GM19023 (cell line): ENCODE measurements around the gene SLC39A11.

Experiments used
- ATAC-seq: cut with Tn5 transposase; IDR thresholded peaks from one replicate; pipeline ENCODE4 v1.9.1; 2021; ENCODE audit warnings: mild to moderate bottlenecking, moderate library complexity; ENCODE audit not compliant: unreplicated experiment

The SLC39A11 gene

GRCh38 chr17:72702136-72702735 is 390.3 kb downstream of the SLC39A11 start:
- ATAC-seq: no peak

- no peak for ATAC-seq
Measured at GRCh38 chr17:72700226-72700625, 392.3 kb downstream of the SLC39A11 start.

GRCh38 chr17:72699545-72699944 is 392.9 kb downstream of the SLC39A11 start:
- no peak for ATAC-seq

GRCh38 chr17:72697602-72698146 is 394.8 kb downstream of the SLC39A11 start:
- no peak for ATAC-seq

- no peak for ATAC-seq
Measured at GRCh38 chr17:72696721-72697120, 395.8 kb downstream of the SLC39A11 start.

GRCh38 chr17:72696156-72696555 is 396.3 kb downstream of the SLC39A11 start:
- ATAC-seq: no peak

GRCh38 chr17:72693956-72694355 is 398.5 kb downstream of the SLC39A11 start:
- no peak for ATAC-seq

- no peak for ATAC-seq
Measured at GRCh38 chr17:72693151-72693878, 399.2 kb downstream of the SLC39A11 start.

GRCh38 chr17:72692676-72693075 is 399.8 kb downstream of the SLC39A11 start:
- no peak for ATAC-seq

- ATAC-seq: no peak
Measured at GRCh38 chr17:72691586-72691985, 400.9 kb downstream of the SLC39A11 start.

- ATAC-seq: no peak
Measured at GRCh38 chr17:72691017-72691416, 401.5 kb downstream of the SLC39A11 start.

- ATAC-seq: no peak
Measured at GRCh38 chr17:72687886-72688285, 404.6 kb downstream of the SLC39A11 start.

GRCh38 chr17:72684405-72685020 is 408.0 kb downstream of the SLC39A11 start:
- ATAC-seq: no peak

- no peak for ATAC-seq
Measured at GRCh38 chr17:72683506-72684404, 408.7 kb downstream of the SLC39A11 start.

GRCh38 chr17:72682605-72683004 is 409.9 kb downstream of the SLC39A11 start:
- no peak for ATAC-seq

- ATAC-seq: no peak
Measured at GRCh38 chr17:72681844-72682243, 410.6 kb downstream of the SLC39A11 start.

GRCh38 chr17:72677714-72678390 is 414.6 kb downstream of the SLC39A11 start:
- no peak for ATAC-seq

GRCh38 chr17:72677108-72677507 is 415.4 kb downstream of the SLC39A11 start:
- no peak for ATAC-seq

GRCh38 chr17:72672729-72673128 is 419.8 kb downstream of the SLC39A11 start:
- no peak for ATAC-seq

GRCh38 chr17:72671016-72671415 is 421.5 kb downstream of the SLC39A11 start:
- ATAC-seq: no peak
